ENCODE measurements around the gene CYP4V2. TPM values are rescaled to one million over a fixed set of nuclear protein-coding genes. Genes with fewer than 3 reads are reported as not detected.

The CYP4V2 gene
- total RNA-seq, 1 donor from 2014 or later = 3.2 TPM

DNA sequence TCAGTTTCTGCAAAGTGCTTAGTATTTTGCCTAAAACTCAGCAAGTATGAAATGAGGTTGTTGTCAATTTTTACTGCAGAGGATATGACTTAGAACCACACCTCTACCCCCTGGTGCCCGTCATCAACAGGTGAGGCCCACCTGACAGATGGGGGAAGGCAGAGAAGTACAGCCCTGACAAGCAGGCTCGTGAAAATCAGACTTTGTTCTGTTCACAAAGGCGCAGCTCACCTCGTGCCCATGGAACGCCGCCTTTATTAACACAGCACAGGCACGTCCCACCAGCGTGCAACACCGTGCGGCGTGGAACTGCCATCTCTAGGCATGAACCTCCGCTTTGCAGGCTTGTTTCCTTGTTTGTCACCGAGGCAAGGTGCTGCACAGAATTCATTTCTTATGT, 13.3 kb downstream of the CYP4V2 start:
- no peak overlapping the region for H3K4me3 ChIP-seq (ENCODE audit: low read depth, low read length)
- TF ChIP-seq, protein P1, sequence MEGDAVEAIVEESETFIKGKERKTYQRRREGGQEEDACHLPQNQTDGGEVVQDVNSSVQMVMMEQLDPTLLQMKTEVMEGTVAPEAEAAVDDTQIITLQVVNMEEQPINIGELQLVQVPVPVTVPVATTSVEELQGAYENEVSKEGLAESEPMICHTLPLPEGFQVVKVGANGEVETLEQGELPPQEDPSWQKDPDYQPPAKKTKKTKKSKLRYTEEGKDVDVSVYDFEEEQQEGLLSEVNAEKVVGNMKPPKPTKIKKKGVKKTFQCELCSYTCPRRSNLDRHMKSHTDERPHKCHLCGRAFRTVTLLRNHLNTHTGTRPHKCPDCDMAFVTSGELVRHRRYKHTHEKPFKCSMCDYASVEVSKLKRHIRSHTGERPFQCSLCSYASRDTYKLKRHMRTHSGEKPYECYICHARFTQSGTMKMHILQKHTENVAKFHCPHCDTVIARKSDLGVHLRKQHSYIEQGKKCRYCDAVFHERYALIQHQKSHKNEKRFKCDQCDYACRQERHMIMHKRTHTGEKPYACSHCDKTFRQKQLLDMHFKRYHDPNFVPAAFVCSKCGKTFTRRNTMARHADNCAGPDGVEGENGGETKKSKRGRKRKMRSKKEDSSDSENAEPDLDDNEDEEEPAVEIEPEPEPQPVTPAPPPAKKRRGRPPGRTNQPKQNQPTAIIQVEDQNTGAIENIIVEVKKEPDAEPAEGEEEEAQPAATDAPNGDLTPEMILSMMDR (conservative IDR thresholded peaks at IDR 0.05; ENCODE audit: low read depth, low read length) = no peak
- no peak for DNase-seq (ENCODE audit: low read depth)

DNA sequence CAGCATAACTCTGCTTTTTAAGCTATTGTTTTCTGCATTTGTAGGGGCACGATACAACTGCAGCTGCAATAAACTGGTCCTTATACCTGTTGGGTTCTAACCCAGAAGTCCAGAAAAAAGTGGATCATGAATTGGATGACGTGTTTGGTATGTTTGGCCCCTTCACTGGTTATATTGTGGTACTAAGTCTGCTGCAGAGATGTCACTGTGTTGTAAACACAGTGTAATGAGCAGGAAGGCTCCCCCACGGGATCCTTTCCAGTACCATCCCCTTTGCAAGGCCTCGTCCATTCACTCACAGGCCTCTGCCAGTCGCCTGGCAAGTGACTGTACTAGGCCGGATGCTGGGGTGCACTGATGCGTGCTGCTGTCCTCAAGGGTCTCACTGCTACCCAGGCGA, 13.8 kb downstream of the CYP4V2 start:
- TF ChIP-seq, protein P1 (conservative IDR thresholded peaks at IDR 0.05; ENCODE audit: low read depth, low read length) = no peak
- no peak overlapping the region for H3K4me3 ChIP-seq (ENCODE audit: low read depth, low read length)
- no peak for DNase-seq (ENCODE audit: low read depth)

DNA sequence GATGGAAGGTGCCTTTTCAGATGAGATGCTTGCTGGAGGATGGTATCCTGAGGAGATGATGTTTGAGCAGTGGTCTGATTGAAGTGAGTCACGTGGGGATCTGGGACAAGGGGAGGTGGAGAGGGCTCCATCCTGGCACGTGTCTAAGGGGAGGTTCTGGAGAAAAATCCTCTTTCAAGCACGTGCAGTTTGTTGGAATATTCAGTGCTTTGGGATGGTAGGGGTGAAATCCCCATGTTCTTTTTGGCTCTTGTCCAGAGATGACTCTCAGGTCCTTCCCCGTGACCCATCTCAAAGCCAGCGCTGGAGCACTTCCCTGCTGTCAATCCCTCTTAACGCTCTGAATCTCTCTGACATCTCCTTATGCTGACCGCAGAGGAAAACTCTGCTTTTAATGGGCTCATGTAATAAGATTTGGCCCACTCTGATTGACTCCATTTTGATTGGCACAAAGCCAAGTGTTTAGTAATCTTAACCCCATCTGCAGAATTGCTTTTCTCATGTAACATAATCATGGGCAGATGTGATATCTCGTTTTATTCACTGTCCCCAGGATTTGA, 25.2 kb downstream of the CYP4V2 start:
- TF ChIP-seq, protein P1 (conservative IDR thresholded peaks at IDR 0.05; ENCODE audit: low read depth, low read length) = no peak
- DNase-seq (ENCODE audit: low read depth) = no peak
- no peak overlapping the region for H3K4me3 ChIP-seq (ENCODE audit: low read depth, low read length)

DNA sequence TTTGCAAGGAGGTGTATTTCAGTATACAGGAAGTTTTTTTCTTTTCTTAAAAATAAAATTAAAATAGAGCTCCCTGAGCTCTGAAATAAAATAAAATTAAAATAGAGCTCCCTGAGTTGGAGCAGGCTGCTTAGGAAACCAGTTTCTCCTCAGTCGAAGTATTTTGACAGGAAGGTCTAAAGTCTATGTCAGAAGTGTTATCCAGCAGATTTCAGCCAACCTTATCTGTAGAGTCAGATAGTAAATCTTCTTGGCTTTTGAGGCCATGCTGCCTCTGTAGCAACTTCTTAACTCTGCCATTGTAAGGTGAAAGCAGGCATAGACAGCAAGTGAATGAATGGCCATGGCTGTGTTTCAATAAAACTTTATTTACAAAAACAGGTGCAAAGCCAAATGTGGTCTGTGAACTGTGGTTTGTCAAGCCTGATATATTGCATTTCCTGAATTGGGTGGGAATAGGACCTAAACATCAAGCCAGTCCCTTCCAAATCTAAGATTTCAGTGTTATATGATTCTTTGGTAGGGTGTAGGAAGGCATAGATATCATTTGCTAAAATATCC, 26.4 kb downstream of the CYP4V2 start:
- DNase-seq (ENCODE audit: low read depth) = no peak
- TF ChIP-seq, protein P1 (conservative IDR thresholded peaks at IDR 0.05; ENCODE audit: low read depth, low read length) = no peak
- H3K4me3 ChIP-seq (ENCODE audit: low read depth, low read length) = no peak overlapping the region

DNA sequence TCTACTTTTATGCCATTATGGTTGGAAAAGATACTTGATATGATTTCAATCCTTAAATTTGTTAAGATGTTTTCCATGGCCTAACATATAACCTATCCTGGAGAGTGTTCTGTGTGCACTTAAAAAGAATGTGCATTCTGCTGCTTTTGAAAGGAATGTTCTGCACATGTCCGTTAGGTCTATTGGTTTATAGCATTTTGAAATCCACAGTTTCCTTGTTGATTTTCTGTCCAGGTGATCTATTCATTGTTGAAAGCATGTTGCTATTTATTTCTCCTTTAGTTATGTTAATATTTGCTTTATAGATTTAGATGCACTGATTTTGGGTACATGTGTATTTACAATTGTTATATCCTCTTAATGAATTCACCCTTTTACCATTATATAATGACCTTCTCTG, 30.3 kb downstream of the CYP4V2 start:
- TF ChIP-seq, protein P1 (conservative IDR thresholded peaks at IDR 0.05; ENCODE audit: low read depth, low read length) = no peak

DNA sequence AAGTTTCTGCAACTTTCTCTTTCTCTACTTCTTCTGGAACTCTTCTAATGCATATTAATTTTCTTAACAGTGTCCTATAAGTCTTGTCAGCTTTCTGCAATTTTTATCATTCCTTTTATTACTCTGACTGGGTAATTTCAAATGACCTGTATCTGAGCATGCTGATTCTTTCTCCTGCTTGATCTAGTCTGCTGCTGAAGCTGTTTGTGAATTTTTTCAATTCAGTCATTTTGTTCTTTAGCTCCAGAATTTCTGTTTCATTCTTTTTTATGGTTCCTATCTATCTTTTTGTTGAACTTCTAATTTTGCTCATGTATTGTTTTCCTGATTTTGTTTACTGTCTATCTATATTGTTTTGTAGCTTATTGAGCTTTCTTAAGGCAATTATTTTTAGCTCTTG, 34.5 kb downstream of the CYP4V2 start:
- DNase-seq (ENCODE audit: low read depth) = no peak
- H3K4me3 ChIP-seq (ENCODE audit: low read depth, low read length) = no peak overlapping the region
- TF ChIP-seq, protein P1 (conservative IDR thresholded peaks at IDR 0.05; ENCODE audit: low read depth, low read length) = no peak

More for the DNA sequence above, 30.3 kb downstream of the CYP4V2 start:
- H3K4me3 ChIP-seq (ENCODE audit: low read depth, low read length) = no peak overlapping the region
- DNase-seq (ENCODE audit: low read depth) = no peak

Measured in epithelial cell of proximal tubule (primary cell).